Measurements from ENCODE around the gene RPS6KA4.

RPS6KA4 gene

DNA sequence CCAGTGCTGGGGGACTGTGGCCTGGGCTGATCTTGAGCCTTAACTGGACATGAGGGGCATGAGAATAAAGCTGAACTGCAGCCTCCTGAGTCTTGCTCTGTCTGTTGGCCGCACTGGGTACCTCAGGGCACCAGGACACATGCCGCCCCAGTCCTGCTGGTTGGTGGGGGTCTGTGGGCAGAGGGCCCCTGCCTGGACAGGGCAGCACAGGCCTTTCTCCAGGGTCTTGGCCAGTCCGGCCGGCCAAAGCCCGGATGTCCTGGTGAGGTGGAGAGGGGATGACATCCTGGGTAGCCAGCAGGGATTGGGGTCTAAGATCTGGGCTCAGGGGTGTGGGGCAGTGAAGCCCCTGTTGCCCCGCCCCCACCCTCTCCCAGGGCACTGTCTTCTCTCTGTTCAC, 1.5 kb upstream of the RPS6KA4 start:
- Histone ChIP-seq H3K4me1 (ENCODE audit: insufficient read depth, low read length, severe bottlenecking) (peaks cover 26% of the 10 kb centered on the region), H3F3A (ENCODE audit: insufficient read depth, low read length) (no peaks in the 10 kb centered on the region), H3K27me3 (ENCODE audit: insufficient read depth, low read length) (no peaks in the 10 kb centered on the region), H3K9me2 (ENCODE audit: low read depth, low read length) (no peaks in the 10 kb centered on the region), H4K20me1 (ENCODE audit: insufficient read depth, low read length) (no peaks in the 10 kb centered on the region), H3K9me3 (ENCODE audit: low read length) (no peaks in the 10 kb centered on the region), H3K79me2 (ENCODE audit: insufficient read depth, low read length) (no peaks in the 10 kb centered on the region), H3K4me3 (ENCODE audit: low read depth, low read length, poor library complexity, severe bottlenecking) (no peak overlapping the region), H2AFZ (ENCODE audit: low read length) (no peak overlapping the region), H3K27ac (ENCODE audit: low read depth, low read length, poor library complexity, severe bottlenecking) (no peak overlapping the region), H3K9ac (ENCODE audit: low read length) (no peak overlapping the region), H3K36me3 (ENCODE audit: insufficient read depth, low read length) (peaks cover 37% of the 10 kb centered on the region; the same call in 1 of the 2 replicates), H3K4me2 (ENCODE audit: low read length) (no peak overlapping the region)
- TF ChIP-seq CTCF (IDR thresholded peaks at IDR 0.05; ENCODE audit: low read length) = no peak
- TF ChIP-seq EZH2 (IDR thresholded peaks at IDR 0.05; ENCODE audit: borderline replicate concordance, low read length) = no peak

DNA sequence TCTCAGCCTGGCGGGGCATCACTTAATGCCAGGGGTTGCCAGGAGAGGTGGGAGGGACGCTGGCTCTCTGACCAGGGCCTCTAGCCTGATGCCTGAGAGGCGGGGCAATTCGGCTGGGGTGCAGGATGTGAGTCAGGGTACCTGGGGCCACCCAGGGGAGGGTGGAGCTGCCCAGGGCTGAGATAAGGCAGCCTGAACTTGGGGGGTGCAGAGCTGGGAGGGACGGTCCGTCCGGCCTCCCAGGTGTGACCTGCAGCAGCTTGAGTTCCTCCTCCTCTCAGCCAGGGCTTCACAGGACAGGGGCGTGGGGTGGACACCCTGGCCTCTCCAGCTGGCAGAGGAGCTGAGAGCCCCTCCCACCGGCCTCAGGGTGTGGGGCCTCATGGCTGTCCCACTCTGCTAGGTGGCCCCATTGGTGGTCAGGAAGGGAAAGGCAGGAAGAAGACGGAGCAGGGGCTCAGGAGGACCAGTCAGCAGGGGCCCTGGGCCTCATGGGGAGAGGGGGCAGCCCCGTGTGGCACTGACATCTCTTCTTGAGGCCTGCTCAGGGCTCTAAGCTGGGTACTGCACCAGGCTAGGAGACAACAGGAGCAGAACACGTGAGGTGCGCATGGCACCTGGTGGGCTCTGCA, 942 bp upstream of the RPS6KA4 start:
- Histone ChIP-seq H3K36me3 (ENCODE audit: insufficient read depth, low read length) (peaks cover 36% of the 10 kb centered on the region; the same call in 1 of the 2 replicates), H3K9me3 (ENCODE audit: low read length) (no peaks in the 10 kb centered on the region), H3K27me3 (ENCODE audit: insufficient read depth, low read length) (no peaks in the 10 kb centered on the region), H4K20me1 (ENCODE audit: insufficient read depth, low read length) (no peaks in the 10 kb centered on the region), H3K4me3 (ENCODE audit: low read depth, low read length, poor library complexity, severe bottlenecking) (peak overlapping the region; percentile 71), H3K4me2 (ENCODE audit: low read length) (peak overlapping the region; percentile 88), H3K79me2 (ENCODE audit: insufficient read depth, low read length) (no peaks in the 10 kb centered on the region), H3F3A (ENCODE audit: insufficient read depth, low read length) (no peaks in the 10 kb centered on the region), H3K9ac (ENCODE audit: low read length) (peak overlapping the region; percentile 80; the same call in 1 of the 2 replicates), H3K4me1 (ENCODE audit: insufficient read depth, low read length, severe bottlenecking) (peaks cover 26% of the 10 kb centered on the region), H3K27ac (ENCODE audit: low read depth, low read length, poor library complexity, severe bottlenecking) (peak overlapping the region; percentile 36), H2AFZ (ENCODE audit: low read length) (no peak overlapping the region), H3K9me2 (ENCODE audit: low read depth, low read length) (no peaks in the 10 kb centered on the region)
- TF ChIP-seq CTCF (IDR thresholded peaks at IDR 0.05; ENCODE audit: low read length) (no peak), EZH2 (IDR thresholded peaks at IDR 0.05; ENCODE audit: borderline replicate concordance, low read length) (no peak)

DNA sequence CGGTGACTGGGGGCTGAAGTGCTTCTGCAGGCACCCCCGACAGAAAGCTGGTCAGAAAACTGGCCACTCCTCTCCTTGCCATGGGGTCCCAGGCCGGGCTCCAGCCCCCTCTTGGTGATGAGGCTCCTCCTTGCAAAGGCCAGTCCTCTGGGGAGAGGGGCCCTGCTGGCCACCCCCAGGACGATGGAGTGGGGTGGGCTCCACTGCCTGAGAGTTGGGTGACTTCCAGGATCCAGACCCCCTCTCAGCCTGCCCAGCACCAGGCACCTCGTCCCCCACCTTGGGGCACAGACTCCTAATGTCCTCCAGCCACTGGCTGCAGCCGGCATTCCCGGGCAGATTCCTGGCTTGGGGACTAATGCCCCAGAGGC, 441 bp upstream of the RPS6KA4 start:
- peaks cover 37% of the 10 kb centered on the region; the same call in 1 of the 2 replicates for H3K36me3 ChIP-seq (ENCODE audit: insufficient read depth, low read length)
- no peaks in the 10 kb centered on the region for H3K9me3 ChIP-seq (ENCODE audit: low read length)
- no peaks in the 10 kb centered on the region for H4K20me1 ChIP-seq (ENCODE audit: insufficient read depth, low read length)
- H3K79me2 ChIP-seq (ENCODE audit: insufficient read depth, low read length) = no peaks in the 10 kb centered on the region
- H3F3A ChIP-seq (ENCODE audit: insufficient read depth, low read length) = no peaks in the 10 kb centered on the region
- H3K4me1 ChIP-seq (ENCODE audit: insufficient read depth, low read length, severe bottlenecking) = peaks cover 26% of the 10 kb centered on the region
- H3K27ac ChIP-seq (ENCODE audit: low read depth, low read length, poor library complexity, severe bottlenecking) = peak overlapping the region; percentile 36
- H3K4me3 ChIP-seq (ENCODE audit: low read depth, low read length, poor library complexity, severe bottlenecking) = peak overlapping the region; percentile 71
- H3K27me3 ChIP-seq (ENCODE audit: insufficient read depth, low read length) = no peaks in the 10 kb centered on the region
- no peaks in the 10 kb centered on the region for H3K9me2 ChIP-seq (ENCODE audit: low read depth, low read length)
- H2AFZ ChIP-seq (ENCODE audit: low read length) = no peak overlapping the region
- H3K9ac ChIP-seq (ENCODE audit: low read length) = peak overlapping the region; percentile 80
- peak overlapping the region; percentile 88 for H3K4me2 ChIP-seq (ENCODE audit: low read length)
- TF ChIP-seq CTCF (IDR thresholded peaks at IDR 0.05; ENCODE audit: low read length) (no peak), EZH2 (IDR thresholded peaks at IDR 0.05; ENCODE audit: borderline replicate concordance, low read length) (no peak)

Data from OCI-LY1 (cell line).